SK-N-MC (cell line): Measurements from ENCODE around the gene KCNH2.

ENCODE experiments used
- DNase-seq: peaks from one replicate; pipeline ENCODE4 v3.0.0-alpha.2; 2011; ENCODE audit warnings: low read depth, low spot score
- H3K27ac ChIP-seq: fragments of 200-600 bp; sonication (generic); 2 replicates; pipeline ENCODE4 v1.5.1; 2016; ENCODE audit warnings: mixed run types
- H3K36me3 ChIP-seq: fragments of 200-600 bp; sonication (generic); 2 replicates; pipeline ENCODE4 v1.6.1; 2017; ENCODE audit warnings: antibody characterized with exemption, low read length, mixed read lengths; ENCODE audit not compliant: insufficient read depth
- H3K4me3 ChIP-seq: fragments of 200-600 bp; sonication (generic); 2 replicates; pipeline ENCODE4 v1.5.1; 2016
- H3K9ac ChIP-seq: fragments of 200-600 bp; sonication (generic); 2 replicates; pipeline ENCODE4 v1.8.0; 2017; ENCODE audit warnings: mixed run types, mixed read lengths; ENCODE audit not compliant: insufficient read length
- H3K9me3 ChIP-seq: fragments of 200-600 bp; sonication (generic); 2 replicates; pipeline ENCODE4 v1.6.1; 2017; ENCODE audit warnings: low read depth, mild to moderate bottlenecking, antibody characterized with exemption, low read length, moderate library complexity, mixed read lengths
- EZH2 ChIP-seq: fragments of 200-600 bp; sonication (generic); IDR thresholded peaks from one replicate; pipeline ENCODE4 v1.6.1; 2017; ENCODE audit warnings: antibody characterized with exemption
- FOXP2 ChIP-seq: optimal IDR thresholded peaks from 2 replicates; pipeline ENCODE3; 2011; ENCODE audit warnings: mild to moderate bottlenecking, moderate library complexity; ENCODE audit not compliant: insufficient read depth; ENCODE audit errors: extremely low read length, control extremely low read depth
- POLR2AphosphoS5 ChIP-seq: IDR thresholded peaks from 2 replicates; pipeline ENCODE4 v1.6.1; 2012; ENCODE audit warnings: mild to moderate bottlenecking, low read depth, low read length, borderline replicate concordance

The KCNH2 gene

GRCh38 chr7:151010037-151010306 is 31.9 kb upstream of the KCNH2 start:
- H3K36me3 ChIP-seq, result no peaks in the 10 kb centered on the region
- H3K9ac ChIP-seq, result no peak overlapping the region
- no peak overlapping the region for H3K27ac ChIP-seq
- no peaks in the 10 kb centered on the region for H3K9me3 ChIP-seq
- DNase-seq, result no peak
- H3K4me3 ChIP-seq, result no peak overlapping the region
- TF ChIP-seq FOXP2 (no peak), EZH2 (no peak)

DNA sequence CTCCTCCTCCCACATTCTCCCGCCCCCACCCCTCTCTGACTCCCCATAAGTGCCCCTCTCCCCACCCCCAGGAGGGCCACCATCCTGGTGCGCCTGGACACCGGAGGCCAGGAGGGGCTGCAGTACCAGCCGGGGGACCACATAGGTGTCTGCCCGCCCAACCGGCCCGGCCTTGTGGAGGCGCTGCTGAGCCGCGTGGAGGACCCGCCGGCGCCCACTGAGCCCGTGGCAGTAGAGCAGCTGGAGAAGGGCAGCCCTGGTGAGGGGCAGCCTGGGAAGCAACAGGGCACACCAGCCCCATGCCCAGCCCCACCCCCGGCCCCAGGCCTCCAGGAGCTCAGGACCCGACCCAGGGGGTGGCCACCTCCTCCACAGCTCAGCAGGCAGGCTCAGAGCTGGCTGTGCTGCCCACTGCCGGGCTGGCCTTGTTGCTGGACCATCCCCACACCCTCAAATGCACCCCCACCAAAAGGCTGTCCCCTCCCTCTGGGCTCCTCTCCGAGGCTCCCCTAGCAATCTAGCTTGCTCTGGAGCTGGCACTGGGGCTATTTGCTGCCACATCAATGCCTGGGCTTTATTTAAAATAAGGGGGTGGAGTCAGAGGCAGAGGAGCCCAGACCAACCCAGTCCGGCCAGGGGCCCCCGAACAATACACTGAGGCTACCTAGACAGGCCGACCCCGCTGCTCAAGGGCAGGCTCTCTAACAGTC is 31.4 kb upstream of the KCNH2 start:
- TF ChIP-seq EZH2, result no peak
- TF ChIP-seq FOXP2, result no peak
- no peak for TF ChIP-seq POLR2AphosphoS5
- Histone ChIP-seq H3K4me3 (no peak overlapping the region), H3K9ac (no peak overlapping the region), H3K9me3 (no peaks in the 10 kb centered on the region), H3K36me3 (no peaks in the 10 kb centered on the region), H3K27ac (no peak overlapping the region)
- no peak for DNase-seq

DNA sequence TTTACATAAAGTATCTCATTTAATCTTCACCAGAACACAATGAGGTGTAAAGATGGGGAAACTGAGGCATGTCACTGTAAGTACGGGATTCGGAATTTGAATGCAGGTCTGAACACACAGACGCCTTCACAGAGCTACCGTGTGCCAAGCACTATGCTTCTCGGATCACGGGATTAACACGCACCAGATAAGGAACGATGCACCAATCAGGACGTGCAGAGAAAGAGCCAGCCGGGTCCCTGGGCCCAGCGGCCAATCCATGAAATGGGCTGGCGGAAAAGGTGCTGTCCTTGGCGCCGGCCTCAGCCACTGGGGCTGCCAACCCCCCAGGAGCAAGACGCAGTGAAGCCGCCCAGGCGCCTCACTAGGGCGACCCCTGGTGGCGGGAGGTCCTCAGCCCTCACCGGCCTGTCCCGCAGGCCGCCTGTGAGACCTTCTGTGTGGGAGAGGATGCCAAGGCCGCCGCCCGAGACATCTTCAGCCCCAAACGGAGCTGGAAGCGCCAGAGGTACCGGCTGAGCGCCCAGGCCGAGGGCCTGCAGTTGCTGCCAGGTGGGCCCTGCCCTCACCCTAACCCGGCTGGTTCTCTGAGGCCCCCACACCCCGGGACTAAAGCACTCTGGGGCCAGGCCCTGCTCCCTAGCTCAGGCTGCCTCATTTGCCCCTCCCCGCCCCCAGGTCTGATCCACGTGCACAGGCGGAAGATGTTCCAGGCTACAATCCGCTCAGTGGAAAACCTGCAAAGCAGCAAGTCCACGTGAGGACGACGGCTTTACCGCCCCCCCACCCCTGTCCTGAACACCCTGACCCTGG is 30.6 kb upstream of the KCNH2 start:
- Histone ChIP-seq H3K27ac (no peak overlapping the region), H3K9ac (no peak overlapping the region), H3K9me3 (no peaks in the 10 kb centered on the region), H3K4me3 (no peak overlapping the region), H3K36me3 (no peaks in the 10 kb centered on the region)
- no peak for TF ChIP-seq EZH2
- no peak for TF ChIP-seq FOXP2
- no peak for DNase-seq

DNA sequence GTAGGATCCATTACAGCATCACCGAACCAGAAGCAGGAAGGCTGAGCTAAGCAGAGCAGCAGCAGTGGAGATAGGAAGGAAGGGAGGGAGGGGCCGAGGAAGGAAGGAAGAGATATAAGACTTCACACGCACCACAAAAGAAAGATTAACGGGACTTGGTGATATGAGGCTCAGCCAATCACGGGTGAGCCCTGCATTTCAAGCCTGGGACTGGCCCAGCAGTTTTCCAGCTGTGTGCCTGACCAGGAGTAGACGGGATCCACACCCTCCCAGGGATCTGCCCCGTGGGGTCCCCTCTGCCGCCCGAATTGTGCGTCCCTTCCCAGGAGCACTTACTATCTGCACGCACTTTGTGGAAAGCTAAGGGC is 30.0 kb upstream of the KCNH2 start:
- H3K4me3 ChIP-seq, result no peak overlapping the region
- no peak overlapping the region for H3K27ac ChIP-seq
- no peak overlapping the region for H3K9ac ChIP-seq

DNA sequence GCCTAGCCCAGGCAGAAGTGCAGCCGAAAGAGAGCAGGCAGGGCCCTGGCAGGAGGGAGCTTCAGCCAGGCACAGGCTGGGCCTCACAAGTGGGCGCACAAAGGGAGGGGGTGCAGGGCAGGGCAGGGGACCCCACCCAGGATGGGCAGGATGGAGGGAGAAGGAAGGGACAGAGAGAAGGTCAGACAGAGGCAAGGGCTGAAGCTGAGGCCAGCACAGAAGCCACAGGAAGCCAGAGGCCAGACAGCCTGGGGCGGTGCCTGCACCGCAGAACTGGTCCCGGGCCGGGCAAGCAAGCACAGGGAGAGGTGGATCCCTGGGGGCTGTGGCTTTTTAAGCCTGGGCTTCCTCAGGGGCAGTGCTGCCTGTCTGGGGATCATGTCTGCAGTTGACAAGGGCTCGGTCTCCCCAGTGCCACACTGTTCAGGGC is 29.4 kb upstream of the KCNH2 start:
- Histone ChIP-seq H3K9me3 (no peaks in the 10 kb centered on the region), H3K9ac (no peak overlapping the region), H3K27ac (no peak overlapping the region), H3K36me3 (no peaks in the 10 kb centered on the region), H3K4me3 (no peak overlapping the region)
- TF ChIP-seq FOXP2 (no peak), POLR2AphosphoS5 (no peak), EZH2 (no peak)
- DNase-seq, result no peak

More for the DNA sequence above, 30.0 kb upstream of the KCNH2 start:
- no peak for TF ChIP-seq POLR2AphosphoS5
- no peak for TF ChIP-seq FOXP2
- TF ChIP-seq EZH2, result no peak
- no peaks in the 10 kb centered on the region for H3K36me3 ChIP-seq
- no peak for DNase-seq
- no peaks in the 10 kb centered on the region for H3K9me3 ChIP-seq

DNA sequence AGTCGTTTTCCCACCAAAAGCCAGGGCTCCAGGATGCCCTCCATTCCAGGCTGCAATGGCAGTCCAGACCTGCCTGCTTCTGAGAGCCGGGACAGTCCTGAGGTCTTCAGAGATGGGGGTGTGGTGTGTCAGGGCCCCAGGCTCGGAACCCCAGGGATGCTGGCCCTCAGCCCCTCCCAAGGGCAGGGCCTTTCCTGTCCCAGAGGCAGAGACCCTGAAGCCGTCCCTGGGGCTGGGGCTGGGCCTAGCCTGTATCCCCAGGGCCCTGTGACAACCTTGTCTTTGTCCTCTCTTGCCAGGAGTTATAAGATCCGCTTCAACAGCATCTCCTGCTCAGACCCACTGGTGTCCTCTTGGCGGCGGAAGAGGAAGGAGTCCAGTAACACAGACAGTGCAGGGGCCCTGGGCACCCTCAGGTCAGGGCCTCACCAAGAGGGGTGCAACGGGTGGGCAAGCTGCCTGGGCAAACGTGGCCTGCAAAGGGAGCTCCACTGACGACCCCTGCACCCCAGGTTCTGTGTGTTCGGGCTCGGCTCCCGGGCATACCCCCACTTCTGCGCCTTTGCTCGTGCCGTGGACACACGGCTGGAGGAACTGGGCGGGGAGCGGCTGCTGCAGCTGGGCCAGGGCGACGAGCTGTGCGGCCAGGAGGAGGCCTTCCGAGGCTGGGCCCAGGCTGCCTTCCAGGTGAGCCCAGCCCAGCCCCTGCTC is 28.6 kb upstream of the KCNH2 start:
- no peak for TF ChIP-seq FOXP2
- no peak for TF ChIP-seq POLR2AphosphoS5
- no peak for TF ChIP-seq EZH2
- DNase-seq, result no peak
- H3K9ac ChIP-seq, result no peak overlapping the region
- no peaks in the 10 kb centered on the region for H3K9me3 ChIP-seq
- H3K4me3 ChIP-seq, result no peak overlapping the region
- no peaks in the 10 kb centered on the region for H3K36me3 ChIP-seq
- no peak overlapping the region for H3K27ac ChIP-seq

GRCh38 chr7:151005566-151005965 is 27.4 kb upstream of the KCNH2 start:
- no peaks in the 10 kb centered on the region for H3K36me3 ChIP-seq
- TF ChIP-seq FOXP2 (no peak), EZH2 (no peak), POLR2AphosphoS5 (no peak)
- no peak overlapping the region for H3K9ac ChIP-seq
- no peaks in the 10 kb centered on the region for H3K9me3 ChIP-seq
- H3K4me3 ChIP-seq, result no peak overlapping the region
- DNase-seq, result no peak
- no peak overlapping the region for H3K27ac ChIP-seq

- no peaks in the 10 kb centered on the region for H3K9me3 ChIP-seq
- H3K9ac ChIP-seq, result no peak overlapping the region
- TF ChIP-seq POLR2AphosphoS5 (no peak), FOXP2 (no peak), EZH2 (no peak)
- no peak overlapping the region for H3K4me3 ChIP-seq
- H3K36me3 ChIP-seq, result no peaks in the 10 kb centered on the region
- no peak for DNase-seq
- H3K27ac ChIP-seq, result no peak overlapping the region
Measured at GRCh38 chr7:151003572-151003971, 25.5 kb upstream of the KCNH2 start.

DNA sequence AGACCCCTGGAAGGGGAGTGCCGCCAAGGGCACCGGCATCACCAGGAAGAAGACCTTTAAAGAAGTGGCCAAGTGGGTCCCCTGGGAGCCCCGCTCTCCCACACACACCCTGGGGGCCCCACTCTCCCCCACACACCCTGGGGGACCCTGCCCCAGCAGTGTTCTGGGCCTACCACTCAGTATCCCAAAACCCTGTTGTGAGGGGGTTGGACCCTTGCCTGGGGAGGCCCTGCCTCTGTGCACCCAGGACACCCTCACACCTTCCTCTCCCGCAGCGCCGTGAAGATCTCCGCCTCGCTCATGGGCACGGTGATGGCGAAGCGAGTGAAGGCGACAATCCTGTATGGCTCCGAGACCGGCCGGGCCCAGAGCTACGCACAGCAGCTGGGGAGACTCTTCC is 23.4 kb upstream of the KCNH2 start:
- Histone ChIP-seq H3K9ac (no peak overlapping the region), H3K27ac (no peak overlapping the region), H3K36me3 (no peaks in the 10 kb centered on the region), H3K9me3 (no peaks in the 10 kb centered on the region), H3K4me3 (no peak overlapping the region)
- TF ChIP-seq POLR2AphosphoS5 (no peak), FOXP2 (no peak), EZH2 (no peak)
- no peak for DNase-seq
